Endothelial cell of umbilical vein (primary cell): ENCODE data around the gene PDIA4. TPM values are rescaled to one million over a fixed set of nuclear protein-coding genes. Genes with fewer than 3 reads are reported as not detected.

Source experiments
- BruUV-seq: library from RNA; stranded (reverse); fragments of 400-500 nt; replicated peaks from 2 replicates; lab custom pipeline; 2021; lab: Mats Ljungman, UMichigan
- CTCF ChIA-PET: fragments of 300-600, 350-600 bp; sonication (Branson Sonifier 250); formaldehyde crosslinking; loops from one replicate; lab custom pipeline; 2021; ENCODE audit warnings: antibody characterized with exemption, inconsistent platforms; lab: Charles Lee
- POLR2A ChIA-PET: fragments of 300-600, 350-600 bp; sonication (Branson Sonifier 250); formaldehyde crosslinking; loops from one replicate; lab custom pipeline; 2021; ENCODE audit warnings: antibody characterized with exemption, inconsistent platforms; lab: Charles Lee
- DNase-seq: peaks from one replicate; pipeline ENCODE4 v3.0.0-alpha.2; 2011; ENCODE audit warnings: low read depth, low spot score
- FAIRE-seq: peaks from 2 replicates; lab custom pipeline; 2011; peaks lifted over from hg19 to GRCh38; lab: Jason Lieb, UNC
- H2AFZ ChIP-seq: 2 replicates; pipeline ENCODE4 v1.6.0; 2012; ENCODE audit warnings: low read depth, low read length, control low read depth, inconsistent platforms
- H3K27ac ChIP-seq: 2 replicates; pipeline ENCODE4 v1.5.1; 2011; ENCODE audit warnings: low read depth, mild to moderate bottlenecking, control low read depth, low read length, moderate library complexity; ENCODE audit not compliant: insufficient read depth
- H3K27me3 ChIP-seq, 2 experiments: 2 replicates each; pipeline versions ENCODE4 v1.6.0 to v1.6.1; 2011; ENCODE audit warnings: low read length in 2 of 2, mixed read lengths in 1 of 2; ENCODE audit not compliant: control insufficient read depth in 2 of 2, insufficient read depth in 2 of 2
- H3K36me3 ChIP-seq, 2 experiments: 2 replicates in 1 of 2; 3 replicates in 1 of 2; pipeline ENCODE4 v1.5.1; 2011; ENCODE audit warnings: low read length in 2 of 2, mild to moderate bottlenecking in 1 of 2, moderate library complexity in 1 of 2; ENCODE audit not compliant: control insufficient read depth in 2 of 2, insufficient read depth in 2 of 2; ENCODE audit errors: extremely low read depth in 1 of 2
- H3K4me1 ChIP-seq: 3 replicates; pipeline ENCODE4 v1.5.1; 2011; ENCODE audit warnings: mild to moderate bottlenecking, low read length; ENCODE audit not compliant: control insufficient read depth, insufficient read depth; ENCODE audit errors: extremely low read depth
- H3K4me2 ChIP-seq: 2 replicates; pipeline ENCODE4 v1.6.1; 2011; ENCODE audit warnings: low read length, control low read depth, mixed read lengths; ENCODE audit not compliant: insufficient read depth
- H3K4me3 ChIP-seq, 3 experiments: fragments of 200-600 bp in 1 of 3; sonication (generic), shearing (Covaris generic) in 1 of 3; replicated peaks in 1 of 3; 2 replicates each; pipeline ENCODE4 v1.5.1; 2011 to 2016; ENCODE audit warnings: control low read depth in 3 of 3, low read length in 3 of 3, mild to moderate bottlenecking in 2 of 3, inconsistent platforms in 1 of 3, low read depth in 1 of 3, moderate library complexity in 1 of 3; ENCODE audit not compliant: insufficient read depth in 1 of 3
- H3K79me2 ChIP-seq: 2 replicates; pipeline ENCODE4 v1.6.0; 2012; ENCODE audit warnings: low read length, inconsistent platforms; ENCODE audit not compliant: control insufficient read depth, insufficient read depth
- H3K9ac ChIP-seq: replicated peaks from 2 replicates; pipeline ENCODE3; 2011; ENCODE audit warnings: low read length, control low read depth; ENCODE audit not compliant: insufficient read depth; ENCODE audit errors: extremely low read depth
- H3K9me1 ChIP-seq: replicated peaks from 3 replicates; pipeline ENCODE4 v1.6.0; 2011; ENCODE audit warnings: mild to moderate bottlenecking, low read length; ENCODE audit not compliant: control insufficient read depth, insufficient read depth; ENCODE audit errors: extremely low read depth
- H3K9me3 ChIP-seq: replicated peaks from 2 replicates; pipeline ENCODE4 v1.5.1; 2012; ENCODE audit warnings: low read length, inconsistent platforms; ENCODE audit not compliant: control insufficient read depth, insufficient read depth
- H4K20me1 ChIP-seq: replicated peaks from 2 replicates; pipeline ENCODE3; 2011; ENCODE audit warnings: mild to moderate bottlenecking, low read length; ENCODE audit not compliant: control insufficient read depth, insufficient read depth; ENCODE audit errors: extremely low read depth
- EZH2 ChIP-seq: IDR thresholded peaks from 2 replicates; pipeline ENCODE4 v1.6.1; 2012; ENCODE audit warnings: borderline replicate concordance, low read depth, mild to moderate bottlenecking, moderate library complexity, low read length, inconsistent platforms; ENCODE audit not compliant: severe bottlenecking
- FOS ChIP-seq: IDR thresholded peaks from 2 replicates; pipeline ENCODE4 v1.6.1; 2011; ENCODE audit warnings: mild to moderate bottlenecking, low read length, moderate library complexity, borderline replicate concordance; ENCODE audit not compliant: insufficient read depth
- GATA2 ChIP-seq: IDR thresholded peaks from 2 replicates; pipeline ENCODE4 v1.7.0; 2011; ENCODE audit warnings: low read depth, mild to moderate bottlenecking, moderate library complexity, mixed read lengths, low read length; ENCODE audit not compliant: insufficient read length, insufficient read depth
- JUN ChIP-seq: IDR thresholded peaks from 2 replicates; pipeline ENCODE4 v1.6.1; 2011; ENCODE audit warnings: borderline replicate concordance, low read depth; ENCODE audit not compliant: insufficient read length, insufficient read depth
- MYC ChIP-seq: IDR thresholded peaks from one replicate; pipeline ENCODE4 v1.6.1; 2011; ENCODE audit warnings: mild to moderate bottlenecking, low read depth, low read length
- POLR2A ChIP-seq: IDR thresholded peaks from 2 replicates; pipeline ENCODE4 v1.6.1; 2012; ENCODE audit warnings: low read depth, mild to moderate bottlenecking, control low read depth, low read length
- POLR2AphosphoS5 ChIP-seq: IDR thresholded peaks from 2 replicates; pipeline ENCODE4 v1.6.1; 2012; ENCODE audit warnings: low read depth, mild to moderate bottlenecking, control low read depth, low read length, moderate library complexity; ENCODE audit not compliant: insufficient read depth
- dilution Hi-C: fragments of 300-500 bp; cut with MboI; formaldehyde crosslinking; loops from one replicate; pipeline ENCODE4 v1.15.0; 2019; ENCODE audit warnings: low sequenced_read_pairs; ENCODE audit not compliant: extremely low pct_ligation_motif_present
- intact Hi-C: fragments of 100-400 bp; cut with micrococcal nuclease; formaldehyde crosslinking; loops from one replicate; pipeline ENCODE4 v1.10.0; 2022
- polyA plus RNA-seq, 4 experiments: library from polyadenylated mRNA; depleted of rRNA in 3 of 4; stranded (reverse) in 3 of 4; unstranded in 1 of 4; fragments of >200 nt; gene quantifications; 2 replicates each; pipeline versions ENCODE4 v1.2.1 to v1.2.3, GENCODE V29; 2011 to 2012; ENCODE audit warnings: missing spikeins in 1 of 4
- total RNA-seq: library from RNA; stranded (reverse); gene quantifications from 2 replicates; pipeline ENCODE4 v1.2.3, GENCODE V29; 2021
- TF ChIP-seq, protein P1 (sequence below), 2 donors: IDR thresholded peaks; 1 replicate in 1 of 2; 2 replicates in 1 of 2; pipeline ENCODE4 v1.5.1; 2011; ENCODE audit warnings: low read length in 2 of 2, mild to moderate bottlenecking in 2 of 2, moderate library complexity in 2 of 2, control low read depth in 1 of 2, inconsistent platforms in 1 of 2, low read depth in 1 of 2; ENCODE audit not compliant: insufficient read depth in 1 of 2; ENCODE audit errors: extremely low read depth in 1 of 2
- TF ChIP-seq, protein P2 (sequence below): IDR thresholded peaks from 2 replicates; pipeline ENCODE4 v1.6.1; 2011; ENCODE audit not compliant: insufficient read depth, insufficient read length

Gene PDIA4
- total and polyA plus RNA-seq, 2 donors (not counting 3 experiments of a cell fraction or from before 2014, with no cell fraction given): 217 to 308 TPM

DNA sequence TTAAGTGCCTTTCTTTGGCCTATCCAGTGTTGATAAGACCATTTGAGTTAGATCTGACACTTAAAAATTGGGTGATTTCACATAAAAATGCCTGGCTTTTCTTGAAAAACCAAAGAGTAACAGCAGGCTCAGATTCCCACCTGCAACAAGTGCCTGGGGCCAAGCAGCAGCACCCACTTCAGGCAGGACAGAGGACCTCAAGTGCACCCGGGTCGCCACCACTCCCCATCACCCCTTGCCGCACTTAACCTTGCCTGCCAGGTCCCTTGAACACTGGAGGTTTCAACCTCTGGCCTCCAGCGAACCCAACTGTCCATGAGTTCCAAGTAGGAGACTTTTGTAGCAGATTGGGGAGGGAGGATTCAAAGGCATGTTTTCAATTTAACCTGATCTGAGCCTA is 30.8 kb downstream of the PDIA4 start:
- H2AFZ ChIP-seq: no peak overlapping the region
- BruUV-seq: no TSS peak
- H3K4me1 ChIP-seq: no peaks in the 10 kb centered on the region
- no peak overlapping the region for H3K27ac ChIP-seq
- H3K9me3 ChIP-seq: no peaks in the 10 kb centered on the region
- TF ChIP-seq JUN (no peak), MYC (no peak), POLR2AphosphoS5 (no peak), GATA2 (no peak), POLR2A (no peak)
- intact Hi-C loops: no loop called here
- no peak overlapping the region for H3K9ac ChIP-seq
- H4K20me1 ChIP-seq: no peaks in the 10 kb centered on the region
- DNase-seq (no peak), FAIRE-seq (no peak)
- H3K4me3 ChIP-seq: no peak overlapping the region
- peaks cover 0 to 6% of the 10 kb centered on the region in 2 experiments for H3K36me3 ChIP-seq
- no peak overlapping the region for H3K4me2 ChIP-seq
- dilution Hi-C loops: no loop called here
- no peaks in the 10 kb centered on the region for H3K79me2 ChIP-seq
- ChIA-PET CTCF (interaction anchor here (1.8 kb wide), 1 partner anchor 68 kb away, joined by 8 read pairs; no protein-coding TSS in a partner anchor), POLR2A (no interaction called here)
- no peaks in the 10 kb centered on the region for H3K9me1 ChIP-seq
- no peaks in the 10 kb centered on the region for H3K27me3 ChIP-seq

DNA sequence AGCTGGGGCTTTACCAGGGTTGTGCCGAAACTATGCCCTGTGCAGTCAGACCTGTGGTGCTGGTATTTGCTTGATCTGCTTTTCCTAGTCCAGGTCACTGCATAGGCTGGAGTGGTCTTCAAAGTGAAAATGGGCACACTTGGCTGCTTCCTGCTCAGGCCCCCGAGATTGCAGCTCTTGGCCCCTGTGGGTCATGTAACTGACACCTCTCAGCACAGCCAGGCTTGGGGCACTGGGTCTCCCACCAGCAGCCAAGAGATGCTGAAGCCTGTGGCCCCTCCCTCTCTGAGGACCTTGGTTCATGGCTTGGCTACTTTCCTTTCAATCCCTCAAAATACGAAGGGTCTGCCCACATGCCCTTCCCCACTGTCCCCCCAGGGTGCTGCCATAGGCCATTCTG is 33.7 kb downstream of the PDIA4 start:
- H3K27ac ChIP-seq: no peak overlapping the region
- H3K9me3 ChIP-seq: no peaks in the 10 kb centered on the region
- H3K9ac ChIP-seq: no peak overlapping the region
- H4K20me1 ChIP-seq: no peaks in the 10 kb centered on the region
- no TSS peak for BruUV-seq
- no peak for TF ChIP-seq MYC
- no peak for TF ChIP-seq GATA2
- TF ChIP-seq JUN: no peak
- TF ChIP-seq, protein P1, sequence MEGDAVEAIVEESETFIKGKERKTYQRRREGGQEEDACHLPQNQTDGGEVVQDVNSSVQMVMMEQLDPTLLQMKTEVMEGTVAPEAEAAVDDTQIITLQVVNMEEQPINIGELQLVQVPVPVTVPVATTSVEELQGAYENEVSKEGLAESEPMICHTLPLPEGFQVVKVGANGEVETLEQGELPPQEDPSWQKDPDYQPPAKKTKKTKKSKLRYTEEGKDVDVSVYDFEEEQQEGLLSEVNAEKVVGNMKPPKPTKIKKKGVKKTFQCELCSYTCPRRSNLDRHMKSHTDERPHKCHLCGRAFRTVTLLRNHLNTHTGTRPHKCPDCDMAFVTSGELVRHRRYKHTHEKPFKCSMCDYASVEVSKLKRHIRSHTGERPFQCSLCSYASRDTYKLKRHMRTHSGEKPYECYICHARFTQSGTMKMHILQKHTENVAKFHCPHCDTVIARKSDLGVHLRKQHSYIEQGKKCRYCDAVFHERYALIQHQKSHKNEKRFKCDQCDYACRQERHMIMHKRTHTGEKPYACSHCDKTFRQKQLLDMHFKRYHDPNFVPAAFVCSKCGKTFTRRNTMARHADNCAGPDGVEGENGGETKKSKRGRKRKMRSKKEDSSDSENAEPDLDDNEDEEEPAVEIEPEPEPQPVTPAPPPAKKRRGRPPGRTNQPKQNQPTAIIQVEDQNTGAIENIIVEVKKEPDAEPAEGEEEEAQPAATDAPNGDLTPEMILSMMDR (IDR thresholded peaks at IDR 0.05; ENCODE audit: extremely low read depth in 1 of 2, insufficient read depth in 1 of 2, low read depth in 1 of 2, low read length in 2 of 2): no peak
- no peak for TF ChIP-seq POLR2AphosphoS5
- TF ChIP-seq, protein P2, sequence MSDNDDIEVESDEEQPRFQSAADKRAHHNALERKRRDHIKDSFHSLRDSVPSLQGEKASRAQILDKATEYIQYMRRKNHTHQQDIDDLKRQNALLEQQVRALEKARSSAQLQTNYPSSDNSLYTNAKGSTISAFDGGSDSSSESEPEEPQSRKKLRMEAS: no peak
- TF ChIP-seq POLR2A: no peak
- TF ChIP-seq EZH2: no peak
- TF ChIP-seq FOS: no peak
- dilution Hi-C loops: no loop called here
- no peaks in the 10 kb centered on the region for H3K9me1 ChIP-seq
- H2AFZ ChIP-seq: no peak overlapping the region
- FAIRE-seq (no peak), DNase-seq (no peak)
- no peaks in the 10 kb centered on the region for H3K4me1 ChIP-seq
- no peak overlapping the region for H3K4me2 ChIP-seq
- no peak overlapping the region for H3K4me3 ChIP-seq
- H3K36me3 ChIP-seq: no peaks in the 10 kb centered on the region
- intact Hi-C loops: no loop called here
- CTCF ChIA-PET: interaction anchor here (2.6 kb wide), 1 partner anchor 11 kb away, joined by 8 read pairs; no protein-coding TSS in a partner anchor
- no peaks in the 10 kb centered on the region for H3K79me2 ChIP-seq
- H3K27me3 ChIP-seq: no peaks in the 10 kb centered on the region
- POLR2A ChIA-PET: no interaction called here
